Measurements from ENCODE around the gene NAXD.

DNA sequence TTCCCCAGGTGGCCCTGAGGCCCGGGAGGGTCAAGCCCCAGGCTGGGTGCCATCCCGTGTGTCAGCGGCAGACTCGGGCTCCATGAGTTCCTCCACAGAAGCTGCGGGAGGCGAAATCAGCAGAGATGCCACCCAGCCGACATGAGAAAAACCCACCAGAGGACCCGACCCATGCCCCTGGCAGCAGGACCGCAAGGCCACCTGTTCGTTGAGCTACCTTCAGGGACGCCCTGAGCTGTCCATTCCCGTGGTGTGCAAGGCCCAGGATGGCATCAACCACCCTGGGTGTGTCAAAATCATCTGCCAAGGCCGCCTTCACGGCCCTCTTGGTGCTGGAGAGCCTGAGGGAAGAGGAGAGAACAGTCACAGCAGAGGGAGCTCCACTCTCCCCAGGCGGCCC lies 30.4 kb downstream of the NAXD start:
- TF ChIP-seq, protein P1, sequence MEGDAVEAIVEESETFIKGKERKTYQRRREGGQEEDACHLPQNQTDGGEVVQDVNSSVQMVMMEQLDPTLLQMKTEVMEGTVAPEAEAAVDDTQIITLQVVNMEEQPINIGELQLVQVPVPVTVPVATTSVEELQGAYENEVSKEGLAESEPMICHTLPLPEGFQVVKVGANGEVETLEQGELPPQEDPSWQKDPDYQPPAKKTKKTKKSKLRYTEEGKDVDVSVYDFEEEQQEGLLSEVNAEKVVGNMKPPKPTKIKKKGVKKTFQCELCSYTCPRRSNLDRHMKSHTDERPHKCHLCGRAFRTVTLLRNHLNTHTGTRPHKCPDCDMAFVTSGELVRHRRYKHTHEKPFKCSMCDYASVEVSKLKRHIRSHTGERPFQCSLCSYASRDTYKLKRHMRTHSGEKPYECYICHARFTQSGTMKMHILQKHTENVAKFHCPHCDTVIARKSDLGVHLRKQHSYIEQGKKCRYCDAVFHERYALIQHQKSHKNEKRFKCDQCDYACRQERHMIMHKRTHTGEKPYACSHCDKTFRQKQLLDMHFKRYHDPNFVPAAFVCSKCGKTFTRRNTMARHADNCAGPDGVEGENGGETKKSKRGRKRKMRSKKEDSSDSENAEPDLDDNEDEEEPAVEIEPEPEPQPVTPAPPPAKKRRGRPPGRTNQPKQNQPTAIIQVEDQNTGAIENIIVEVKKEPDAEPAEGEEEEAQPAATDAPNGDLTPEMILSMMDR (IDR thresholded peaks at IDR 0.05; ENCODE audit: low read depth, low read length): no peak
- TF ChIP-seq EZH2phosphoT487 (IDR thresholded peaks at IDR 0.05; ENCODE audit: low read depth): no peak
